Epithelial cell of esophagus (primary cell): Measurements from ENCODE around the gene APP.
"Not testable (repeated sequence)": the region's sequence is repeated elsewhere in the genome, so short reads cannot be mapped to it uniquely, and the experiment has no call there.

Source experiments
- DNase-seq: peaks from one replicate; pipeline ENCODE4 v3.0.0; 2010; ENCODE audit warnings: low read depth
- H3K4me3 ChIP-seq: 2 replicates; pipeline ENCODE4 v1.5.1; 2011; ENCODE audit warnings: mild to moderate bottlenecking, low read length, control low read depth
- CTCF ChIP-seq: IDR thresholded peaks from 2 replicates; pipeline ENCODE4 v1.5.1; 2011; ENCODE audit warnings: low read depth, mild to moderate bottlenecking, low read length, control low read depth, inconsistent platforms; ENCODE audit not compliant: insufficient read depth; ENCODE audit errors: missing control alignments

The APP gene

GRCh38 chr21:26036916-26037315, 133.7 kb downstream of the APP start:
- no peak for DNase-seq
- no peak overlapping the region for H3K4me3 ChIP-seq
- TF ChIP-seq CTCF: no peak

GRCh38 chr21:26032263-26032662, 138.3 kb downstream of the APP start:
- H3K4me3 ChIP-seq: no peak overlapping the region
- peak; percentile 26 for TF ChIP-seq CTCF
- DNase-seq: peak; percentile 34

- no peak for TF ChIP-seq CTCF
Measured at GRCh38 chr21:26028183-26028582, 142.4 kb downstream of the APP start.

GRCh38 chr21:26027696-26028095, 142.9 kb downstream of the APP start:
- no peak overlapping the region for H3K4me3 ChIP-seq
- TF ChIP-seq CTCF: no peak
- DNase-seq: peak; percentile 39

More at GRCh38 chr21:26028183-26028582, 142.4 kb downstream of the APP start:
- DNase-seq: no peak
- no peak overlapping the region for H3K4me3 ChIP-seq

GRCh38 chr21:26025536-26026512, 144.7 kb downstream of the APP start:
- no peak overlapping the region for H3K4me3 ChIP-seq
- no peak for TF ChIP-seq CTCF
- no peak for DNase-seq

GRCh38 chr21:26023406-26023805, 147.2 kb downstream of the APP start:
- not testable (repeated sequence) for H3K4me3 ChIP-seq, DNase-seq

- DNase-seq, H3K4me3 ChIP-seq: not testable (repeated sequence)
Measured at GRCh38 chr21:26022598-26023337, 147.8 kb downstream of the APP start.
